Measurements from ENCODE around the gene RAET1L.

Gene RAET1L

DNA sequence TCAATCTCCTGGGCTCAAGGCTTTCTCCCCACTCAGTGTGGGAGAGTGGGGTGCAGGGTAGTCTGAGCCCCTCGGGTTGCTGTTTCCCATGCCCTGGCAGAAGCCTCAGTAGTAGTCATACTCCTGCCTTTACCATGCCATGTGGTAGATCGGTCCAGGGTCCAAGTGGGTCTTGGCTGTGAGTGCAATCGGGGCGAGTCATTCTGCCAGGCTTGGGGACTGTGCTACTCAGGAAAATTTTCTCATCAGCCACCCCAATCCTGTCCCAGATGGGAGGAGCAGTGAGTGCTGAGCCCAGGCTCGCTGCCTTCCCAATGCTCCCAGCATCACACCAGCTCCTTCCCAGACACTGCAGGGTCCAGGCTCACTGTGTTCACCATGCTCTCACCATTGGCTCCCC is 10.7 kb upstream of the RAET1L start:
- TF ChIP-seq, protein P1, sequence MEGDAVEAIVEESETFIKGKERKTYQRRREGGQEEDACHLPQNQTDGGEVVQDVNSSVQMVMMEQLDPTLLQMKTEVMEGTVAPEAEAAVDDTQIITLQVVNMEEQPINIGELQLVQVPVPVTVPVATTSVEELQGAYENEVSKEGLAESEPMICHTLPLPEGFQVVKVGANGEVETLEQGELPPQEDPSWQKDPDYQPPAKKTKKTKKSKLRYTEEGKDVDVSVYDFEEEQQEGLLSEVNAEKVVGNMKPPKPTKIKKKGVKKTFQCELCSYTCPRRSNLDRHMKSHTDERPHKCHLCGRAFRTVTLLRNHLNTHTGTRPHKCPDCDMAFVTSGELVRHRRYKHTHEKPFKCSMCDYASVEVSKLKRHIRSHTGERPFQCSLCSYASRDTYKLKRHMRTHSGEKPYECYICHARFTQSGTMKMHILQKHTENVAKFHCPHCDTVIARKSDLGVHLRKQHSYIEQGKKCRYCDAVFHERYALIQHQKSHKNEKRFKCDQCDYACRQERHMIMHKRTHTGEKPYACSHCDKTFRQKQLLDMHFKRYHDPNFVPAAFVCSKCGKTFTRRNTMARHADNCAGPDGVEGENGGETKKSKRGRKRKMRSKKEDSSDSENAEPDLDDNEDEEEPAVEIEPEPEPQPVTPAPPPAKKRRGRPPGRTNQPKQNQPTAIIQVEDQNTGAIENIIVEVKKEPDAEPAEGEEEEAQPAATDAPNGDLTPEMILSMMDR (IDR thresholded peaks at IDR 0.05), result no peak
- Histone ChIP-seq H3K4me3 (no peak overlapping the region), H3K27ac (no peak overlapping the region)
- peak; percentile 26 for DNase-seq (ENCODE audit: low spot score)

DNA sequence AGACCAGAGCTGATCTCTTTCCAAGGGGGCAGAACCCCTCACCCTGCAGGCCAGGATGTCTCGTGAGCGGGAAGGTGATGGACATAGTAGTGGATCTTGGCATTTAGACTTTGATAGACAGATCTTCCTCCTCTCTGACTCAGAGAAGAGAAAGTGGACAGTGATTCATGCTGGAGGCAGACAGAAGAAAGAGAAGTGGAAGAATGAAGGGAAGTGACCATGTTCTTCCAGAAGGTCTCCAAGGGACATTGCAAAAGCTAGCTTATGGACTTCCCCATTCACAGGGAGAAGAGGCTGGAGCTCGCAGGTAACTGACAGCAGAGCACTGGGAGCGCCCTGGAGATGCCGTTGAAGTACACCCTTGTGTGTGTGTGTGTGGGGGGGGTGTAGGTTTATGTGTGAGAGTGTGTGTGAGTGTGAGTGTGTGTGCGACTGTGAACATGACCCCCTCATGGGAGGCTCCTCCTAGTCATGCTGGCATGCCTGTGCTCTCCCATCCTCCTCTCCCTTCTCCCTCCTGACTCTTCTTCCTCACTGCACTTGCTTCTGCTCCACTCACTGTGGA is 8.0 kb upstream of the RAET1L start:
- no peak overlapping the region for H3K27ac ChIP-seq

DNA sequence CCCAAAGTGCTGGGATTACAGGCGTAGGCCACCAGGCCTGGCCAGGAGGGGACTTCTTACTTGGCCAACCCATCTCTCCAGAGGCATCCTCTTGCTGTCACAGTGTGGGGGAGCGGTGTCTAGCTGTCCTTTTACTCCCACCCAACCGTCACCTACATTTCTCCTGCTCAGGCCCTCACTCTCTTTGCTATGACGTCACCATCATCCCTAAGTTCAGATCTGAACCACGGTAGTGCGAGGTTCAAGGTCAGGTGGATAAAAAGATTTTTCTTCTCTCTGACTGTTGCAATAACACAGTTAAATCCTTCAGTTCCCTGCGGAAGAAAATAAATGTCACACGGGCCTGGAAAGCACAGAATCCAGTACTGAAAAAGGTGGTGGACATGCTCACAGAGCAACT is 7.3 kb upstream of the RAET1L start:
- DNase-seq (ENCODE audit: low spot score), result peak; percentile 5
- H3K4me3 ChIP-seq, result no peak overlapping the region
- TF ChIP-seq, protein P1 (IDR thresholded peaks at IDR 0.05), result no peak
- no peak overlapping the region for H3K27ac ChIP-seq

More for the DNA sequence above, 8.0 kb upstream of the RAET1L start:
- TF ChIP-seq, protein P1 (IDR thresholded peaks at IDR 0.05), result no peak
- peak; percentile 40 for DNase-seq (ENCODE audit: low spot score)
- H3K4me3 ChIP-seq, result no peak overlapping the region

DNA sequence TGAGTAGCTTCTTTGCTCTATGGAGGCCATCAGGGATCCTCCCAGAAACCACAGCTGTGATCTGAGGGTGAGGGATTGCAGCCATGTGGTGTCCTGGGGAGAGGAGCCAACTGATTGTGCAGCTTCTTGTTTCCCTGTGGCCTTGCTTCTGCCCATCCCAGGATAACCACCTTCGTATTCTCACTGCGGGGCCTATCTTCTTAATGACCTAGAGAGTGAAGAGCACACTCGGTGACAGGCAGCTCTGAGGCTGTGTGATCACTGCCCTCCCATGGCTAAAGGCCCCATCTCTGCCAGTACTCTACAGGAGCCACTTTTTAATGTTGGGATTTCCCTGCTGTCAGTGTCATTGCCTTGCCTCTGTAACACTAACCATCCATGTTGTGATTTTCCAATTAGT is 5.3 kb upstream of the RAET1L start:
- H3K4me3 ChIP-seq, result no peak overlapping the region
- TF ChIP-seq, protein P1 (IDR thresholded peaks at IDR 0.05), result no peak
- no peak overlapping the region for H3K27ac ChIP-seq
- peak; percentile 62 for DNase-seq (ENCODE audit: low spot score)

DNA sequence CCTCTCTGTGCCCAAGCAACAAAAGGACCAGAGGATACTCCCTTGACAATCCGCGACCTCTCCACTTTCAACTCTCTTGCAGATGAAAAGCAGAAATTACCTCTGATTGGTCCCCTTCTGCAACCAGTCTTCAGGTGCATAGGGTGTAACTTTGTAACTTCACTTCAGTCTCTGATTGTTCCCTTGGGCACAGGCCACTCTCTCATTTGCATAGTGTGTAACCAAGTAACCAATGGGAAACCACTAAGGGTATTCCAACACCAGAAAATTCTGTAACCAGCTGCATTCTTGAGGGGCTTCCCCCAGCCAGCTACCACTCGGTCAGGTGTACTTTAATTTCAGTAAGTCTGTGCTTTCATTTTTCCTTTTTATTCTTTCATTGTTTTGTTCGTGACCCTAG is 4.4 kb upstream of the RAET1L start:
- no peak for DNase-seq (ENCODE audit: low spot score)
- TF ChIP-seq, protein P1 (IDR thresholded peaks at IDR 0.05), result no peak
- H3K4me3 ChIP-seq, result no peak overlapping the region
- H3K27ac ChIP-seq, result no peak overlapping the region

DNA sequence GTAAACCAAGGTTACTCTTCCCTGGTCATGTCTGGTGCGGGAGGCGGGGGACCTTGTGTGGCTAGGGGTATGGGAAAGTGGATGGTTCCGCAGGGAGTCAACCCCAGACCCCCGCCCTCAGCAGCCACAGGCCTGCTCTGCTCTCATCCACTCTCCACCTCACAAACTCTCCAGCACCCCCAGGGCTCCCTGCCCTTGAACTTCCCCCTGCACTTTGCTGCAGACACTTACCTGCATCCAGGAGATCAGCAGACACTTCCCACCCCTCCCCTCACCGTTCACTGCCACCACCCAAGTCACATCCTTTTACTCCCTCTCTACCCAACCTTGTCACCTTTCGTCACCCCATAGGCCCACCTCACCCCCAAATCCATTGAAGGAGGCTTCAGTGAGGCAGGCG is 3.9 kb upstream of the RAET1L start:
- peak; percentile 61 for DNase-seq (ENCODE audit: low spot score)
- no peak overlapping the region for H3K4me3 ChIP-seq
- no peak overlapping the region for H3K27ac ChIP-seq
- TF ChIP-seq, protein P1 (IDR thresholded peaks at IDR 0.05), result no peak

DNA sequence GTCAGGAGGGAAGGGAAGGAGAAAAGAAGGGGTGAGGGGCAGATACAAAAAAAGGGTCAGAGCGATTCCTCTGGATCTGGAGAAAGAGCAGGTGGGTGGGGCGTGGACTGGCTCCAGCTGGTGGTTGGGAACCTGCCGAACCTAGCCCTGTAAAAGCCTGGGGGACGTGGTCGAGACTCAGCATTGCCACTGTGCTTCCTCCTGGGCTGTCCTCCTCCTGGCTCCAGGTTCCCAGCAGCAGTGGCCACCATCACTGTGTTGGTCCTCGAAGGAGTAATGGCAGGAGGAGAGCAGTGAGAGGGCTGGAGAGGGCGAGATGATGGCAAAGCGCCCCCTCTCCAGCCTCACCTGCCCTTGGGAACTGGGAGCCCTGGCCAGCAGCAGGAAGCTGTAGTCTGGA is 3.5 kb upstream of the RAET1L start:
- Histone ChIP-seq H3K27ac (no peak overlapping the region), H3K4me3 (no peak overlapping the region)
- DNase-seq (ENCODE audit: low spot score), result peak; percentile 47
- TF ChIP-seq, protein P1 (IDR thresholded peaks at IDR 0.05), result no peak

All from coronary artery (tissue), 2 donors.